Anterior cingulate cortex (tissue), 58 donors: ENCODE measurements around the gene RPUSD2.

Experiments
- DNase-seq, 58 donors: peaks; one replicate each; lab custom pipeline; 2025; lab: John Stamatoyannopoulos, UW

The RPUSD2 gene

DNA sequence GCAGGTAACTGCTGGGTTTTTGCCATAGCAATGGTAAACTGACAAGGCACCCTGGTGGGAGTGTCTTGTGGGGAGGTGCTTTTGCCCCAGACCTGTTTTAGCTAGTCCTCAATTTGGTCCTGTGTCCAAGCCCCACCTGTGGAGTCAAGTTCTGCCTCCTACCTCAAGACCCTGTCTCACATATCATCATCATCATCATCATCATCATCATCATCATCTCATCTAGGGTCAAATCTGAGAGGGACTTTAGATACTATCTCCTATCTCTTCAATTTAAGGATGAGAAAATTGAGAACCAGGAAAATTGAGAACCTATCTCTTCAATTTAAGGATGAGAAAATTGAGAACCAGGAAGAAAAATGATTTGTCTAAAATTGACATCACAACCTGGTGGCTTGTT, 34.8 kb downstream of the RPUSD2 start:
- no peak for DNase-seq

DNA sequence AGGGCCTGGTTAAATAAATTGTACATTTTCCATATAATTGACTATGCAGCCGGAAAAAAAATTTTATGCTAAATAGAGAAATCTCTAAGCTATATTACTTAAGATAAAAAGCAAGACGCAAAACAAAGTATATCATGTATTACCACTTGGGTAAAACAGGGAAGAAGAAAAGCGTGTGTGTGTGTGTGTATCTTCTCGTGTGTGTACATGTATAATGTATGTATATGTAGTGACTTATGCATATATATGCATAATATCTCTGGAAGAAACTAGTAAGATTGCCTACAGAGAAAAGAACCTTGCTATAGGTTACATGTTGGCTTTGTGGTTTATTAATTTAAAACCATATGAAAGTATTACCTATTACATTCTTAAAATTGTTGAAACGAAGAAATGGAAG, 44.0 kb downstream of the RPUSD2 start:
- no peak for DNase-seq

GRCh38 chr15:40618023-40618422, 48.9 kb downstream of the RPUSD2 start:
- no peak for DNase-seq

DNA sequence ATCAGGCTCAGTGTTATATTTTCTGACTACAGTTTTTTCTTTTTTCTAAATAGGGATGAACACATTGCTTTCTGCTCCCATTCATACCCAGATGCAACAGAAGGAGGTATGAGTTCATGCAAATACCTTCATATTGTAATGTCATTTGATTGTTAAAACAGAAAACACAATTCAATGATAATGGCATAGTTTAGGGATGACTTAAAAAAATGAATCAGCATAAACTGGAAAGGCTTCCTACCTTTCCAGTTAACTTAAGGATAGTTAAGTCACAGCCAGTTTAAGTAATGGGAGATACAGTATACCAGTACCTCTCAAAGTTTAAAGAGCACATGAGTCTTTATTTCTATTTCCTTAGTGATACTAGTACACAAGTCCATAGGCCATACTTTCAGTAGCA, 49.8 kb downstream of the RPUSD2 start:
- DNase-seq, result no peak

- DNase-seq, result no peak
These were observed 54.3 kb downstream of the RPUSD2 start for GRCh38 chr15:40623361-40623760.
